ENCODE results near the gene RERG. TPM values are rescaled to one million over a fixed set of nuclear protein-coding genes. Genes with fewer than 3 reads are reported as not detected.

Gene RERG
- polyA plus RNA-seq, 1 experiment, result 0.12 TPM

DNA sequence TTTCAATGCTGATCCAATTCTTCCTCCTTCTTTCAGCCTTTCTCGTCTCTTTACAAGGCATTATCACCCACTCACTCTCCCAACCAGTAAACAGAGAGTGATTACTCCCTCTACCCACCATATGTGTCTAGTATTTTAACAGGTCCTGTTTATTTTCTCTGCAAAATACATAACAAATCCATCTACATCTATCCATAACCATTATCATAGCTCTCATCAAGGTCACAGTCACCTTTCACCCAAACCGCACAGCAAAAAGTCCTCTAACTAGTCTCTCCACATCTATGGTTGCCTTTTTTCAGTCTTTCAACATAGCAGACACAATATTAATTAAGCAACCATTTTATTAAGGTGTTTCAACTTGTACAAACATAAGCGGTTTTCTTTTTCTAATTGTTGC lies 21.9 kb upstream of the RERG start:
- TF ChIP-seq, protein P1, sequence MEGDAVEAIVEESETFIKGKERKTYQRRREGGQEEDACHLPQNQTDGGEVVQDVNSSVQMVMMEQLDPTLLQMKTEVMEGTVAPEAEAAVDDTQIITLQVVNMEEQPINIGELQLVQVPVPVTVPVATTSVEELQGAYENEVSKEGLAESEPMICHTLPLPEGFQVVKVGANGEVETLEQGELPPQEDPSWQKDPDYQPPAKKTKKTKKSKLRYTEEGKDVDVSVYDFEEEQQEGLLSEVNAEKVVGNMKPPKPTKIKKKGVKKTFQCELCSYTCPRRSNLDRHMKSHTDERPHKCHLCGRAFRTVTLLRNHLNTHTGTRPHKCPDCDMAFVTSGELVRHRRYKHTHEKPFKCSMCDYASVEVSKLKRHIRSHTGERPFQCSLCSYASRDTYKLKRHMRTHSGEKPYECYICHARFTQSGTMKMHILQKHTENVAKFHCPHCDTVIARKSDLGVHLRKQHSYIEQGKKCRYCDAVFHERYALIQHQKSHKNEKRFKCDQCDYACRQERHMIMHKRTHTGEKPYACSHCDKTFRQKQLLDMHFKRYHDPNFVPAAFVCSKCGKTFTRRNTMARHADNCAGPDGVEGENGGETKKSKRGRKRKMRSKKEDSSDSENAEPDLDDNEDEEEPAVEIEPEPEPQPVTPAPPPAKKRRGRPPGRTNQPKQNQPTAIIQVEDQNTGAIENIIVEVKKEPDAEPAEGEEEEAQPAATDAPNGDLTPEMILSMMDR (IDR thresholded peaks at IDR 0.05; ENCODE audit: low read depth, low read length), result no peak
- H3K27ac ChIP-seq (ENCODE audit: low read depth, low read length), result no peak overlapping the region
- ChIA-PET CTCF (no interaction called here), POLR2A (no interaction called here)
- DNase-seq (ENCODE audit: low read depth, low spot score), result no peak
- no peaks in the 10 kb centered on the region for H3K27me3 ChIP-seq (ENCODE audit: control insufficient read depth, insufficient read depth, low read length)
- H3K4me3 ChIP-seq (ENCODE audit: low read depth, low read length), result no peak overlapping the region
- H3K9me3 ChIP-seq (ENCODE audit: control insufficient read depth, insufficient read depth, low read length), result no peaks in the 10 kb centered on the region

DNA sequence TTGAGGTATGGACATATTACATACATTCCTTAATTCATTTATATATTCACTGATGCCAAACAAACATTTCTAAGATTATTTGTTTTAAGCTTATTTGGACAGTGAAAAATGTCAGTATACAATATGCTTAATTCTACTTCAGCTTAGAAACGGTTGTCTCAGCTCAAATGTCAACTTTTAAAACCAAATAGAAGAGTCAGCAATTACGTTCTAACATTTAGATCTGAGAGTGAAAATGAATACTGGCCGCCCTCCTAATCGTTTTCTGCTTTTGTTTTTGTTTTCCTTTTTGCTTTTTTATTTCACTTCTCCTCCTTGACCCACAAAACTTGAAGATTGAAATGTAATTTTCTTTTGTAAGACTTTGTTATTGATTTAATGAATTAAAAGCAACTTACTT lies 19.7 kb upstream of the RERG start:
- Histone ChIP-seq H3K9me3 (ENCODE audit: control insufficient read depth, insufficient read depth, low read length) (no peaks in the 10 kb centered on the region), H3K27ac (ENCODE audit: low read depth, low read length) (no peak overlapping the region), H3K4me3 (ENCODE audit: low read depth, low read length) (no peak overlapping the region), H3K27me3 (ENCODE audit: control insufficient read depth, insufficient read depth, low read length) (no peaks in the 10 kb centered on the region)
- ChIA-PET CTCF (interaction anchor here (0.8 to 1.0 kb wide), 2 partner anchors 19 to 21 kb away, joined by 3 to 4 read pairs; no protein-coding TSS in a partner anchor), POLR2A (no interaction called here)
- TF ChIP-seq, protein P1 (IDR thresholded peaks at IDR 0.05; ENCODE audit: low read depth, low read length), result no peak
- no peak for DNase-seq (ENCODE audit: low read depth, low spot score)

DNA sequence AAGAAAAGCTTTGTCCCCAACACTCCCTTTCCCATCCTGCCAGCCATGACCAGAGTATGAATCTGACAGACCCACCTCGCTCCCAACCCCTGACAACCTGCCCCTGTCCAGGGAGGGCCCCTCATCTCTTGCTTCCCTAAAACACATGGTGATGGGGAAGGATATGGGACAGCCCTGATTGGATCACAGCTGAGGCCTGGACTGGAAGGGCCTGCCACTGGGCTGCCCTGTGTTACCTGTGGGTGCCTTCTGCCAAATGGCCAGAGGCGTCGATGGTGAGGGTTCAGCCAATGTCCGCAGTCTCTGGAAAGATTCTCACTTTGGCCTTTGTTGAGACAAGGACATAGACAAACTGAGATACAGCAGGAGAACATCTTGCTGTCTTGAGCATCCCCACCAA lies 13.3 kb upstream of the RERG start:
- Histone ChIP-seq H3K27ac (ENCODE audit: low read depth, low read length) (no peak overlapping the region), H3K27me3 (ENCODE audit: control insufficient read depth, insufficient read depth, low read length) (no peaks in the 10 kb centered on the region), H3K4me3 (ENCODE audit: low read depth, low read length) (no peak overlapping the region), H3K9me3 (ENCODE audit: control insufficient read depth, insufficient read depth, low read length) (no peaks in the 10 kb centered on the region)
- POLR2A ChIA-PET, result no interaction called here
- DNase-seq (ENCODE audit: low read depth, low spot score), result no peak
- CTCF ChIA-PET, result no interaction called here
- TF ChIP-seq, protein P1 (IDR thresholded peaks at IDR 0.05; ENCODE audit: low read depth, low read length), result no peak

DNA sequence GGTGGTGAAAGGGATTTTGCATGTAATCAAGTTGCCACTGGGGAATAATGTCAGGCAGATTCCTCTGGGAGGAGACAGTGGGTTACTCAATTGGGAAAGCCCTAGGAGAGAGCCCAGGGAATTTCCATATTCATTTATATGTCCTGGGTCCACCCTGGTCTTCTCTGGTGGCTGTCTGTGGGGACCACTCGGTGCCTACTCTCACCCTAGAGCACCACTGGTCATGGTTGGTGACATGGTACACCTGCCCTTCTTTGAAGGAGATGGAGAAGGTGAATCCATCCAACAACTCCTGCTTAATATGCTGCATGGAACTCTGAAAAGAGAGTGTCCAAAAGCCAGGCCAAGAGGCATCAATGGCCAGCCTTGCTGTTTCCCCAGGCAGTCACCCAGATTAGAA lies 12.8 kb upstream of the RERG start:
- H3K4me3 ChIP-seq (ENCODE audit: low read depth, low read length), result no peak overlapping the region
- no peak overlapping the region for H3K27ac ChIP-seq (ENCODE audit: low read depth, low read length)
- H3K9me3 ChIP-seq (ENCODE audit: control insufficient read depth, insufficient read depth, low read length), result no peaks in the 10 kb centered on the region
- TF ChIP-seq, protein P1 (IDR thresholded peaks at IDR 0.05; ENCODE audit: low read depth, low read length), result no peak
- DNase-seq (ENCODE audit: low read depth, low spot score), result no peak
- ChIA-PET CTCF (interaction anchor here (3.2 kb wide), 1 partner anchor 13 kb away, joined by 15 read pairs; the partner anchor contains the start of gene RERG), POLR2A (no interaction called here)
- no peaks in the 10 kb centered on the region for H3K27me3 ChIP-seq (ENCODE audit: control insufficient read depth, insufficient read depth, low read length)

DNA sequence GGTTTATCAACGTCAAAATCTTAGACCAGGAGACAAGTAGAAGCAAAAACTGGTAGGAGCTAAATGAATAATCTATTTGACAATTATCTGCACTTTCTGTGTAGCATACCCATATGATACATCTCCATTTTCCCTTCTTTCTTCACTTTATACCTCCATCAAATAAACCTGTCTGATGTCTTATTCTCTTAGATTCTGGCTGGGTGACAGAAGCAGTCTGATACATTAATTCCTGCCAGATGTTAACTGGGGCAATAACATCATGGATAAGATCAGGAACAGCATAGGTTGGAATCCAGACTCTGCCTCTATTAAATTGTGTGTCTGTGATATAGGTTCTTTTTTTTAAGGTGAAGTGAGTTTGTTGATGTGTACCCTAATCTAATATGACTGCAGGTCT lies 11.7 kb upstream of the RERG start:
- Histone ChIP-seq H3K27ac (ENCODE audit: low read depth, low read length) (no peak overlapping the region), H3K27me3 (ENCODE audit: control insufficient read depth, insufficient read depth, low read length) (no peaks in the 10 kb centered on the region), H3K4me3 (ENCODE audit: low read depth, low read length) (no peak overlapping the region), H3K9me3 (ENCODE audit: control insufficient read depth, insufficient read depth, low read length) (no peaks in the 10 kb centered on the region)
- TF ChIP-seq, protein P1 (IDR thresholded peaks at IDR 0.05; ENCODE audit: low read depth, low read length), result no peak
- no peak for DNase-seq (ENCODE audit: low read depth, low spot score)
- POLR2A ChIA-PET, result no interaction called here
- CTCF ChIA-PET, result interaction anchor here (3.2 kb wide), 1 partner anchor 12 kb away, joined by 15 read pairs; the partner anchor contains the start of gene RERG
